ENCODE measurements around the gene KAZN.

DNA sequence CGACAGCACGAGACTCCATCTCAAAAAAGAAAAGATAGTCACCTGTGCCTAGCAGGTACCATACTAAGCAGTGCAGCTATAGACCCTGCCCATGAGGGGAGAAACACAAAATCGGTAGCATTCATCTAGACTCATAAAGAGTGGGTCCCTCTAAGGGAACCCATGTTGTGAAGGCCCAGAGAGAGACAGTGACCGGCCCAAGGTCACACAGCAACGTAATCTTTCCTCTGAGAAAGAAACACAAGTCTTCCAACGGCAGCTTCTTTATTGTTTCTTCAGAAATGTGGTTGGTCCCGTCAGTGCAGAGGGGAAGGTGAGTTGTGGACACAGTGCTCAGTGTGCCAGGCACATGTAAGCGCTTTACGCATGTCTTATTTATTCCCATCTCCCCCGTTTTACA lies 356.4 kb downstream of the KAZN start:
- no peak for TF ChIP-seq CTCF (optimal IDR thresholded peaks at IDR 0.05 in 1 of 3, IDR thresholded peaks at IDR 0.05 in 1 of 3, conservative IDR thresholded peaks at IDR 0.05 in 1 of 3; ENCODE audit: extremely low read depth in 1 of 3, insufficient read depth in 2 of 3, low read length in 3 of 3)
- no peak for TF ChIP-seq EZH2 (IDR thresholded peaks at IDR 0.05; ENCODE audit: low read length)
